NCI-H2081 (cell line): ENCODE measurements around the gene CD163L1.
"Not testable (repeated sequence)": the region's sequence is repeated elsewhere in the genome, so short reads cannot be mapped to it uniquely, and the experiment has no call there.

Experiments used
- DNase-seq, 2 experiments: peaks; one replicate each; lab custom pipeline; 2025; lab: John Stamatoyannopoulos, UW

CD163L1 gene

DNA sequence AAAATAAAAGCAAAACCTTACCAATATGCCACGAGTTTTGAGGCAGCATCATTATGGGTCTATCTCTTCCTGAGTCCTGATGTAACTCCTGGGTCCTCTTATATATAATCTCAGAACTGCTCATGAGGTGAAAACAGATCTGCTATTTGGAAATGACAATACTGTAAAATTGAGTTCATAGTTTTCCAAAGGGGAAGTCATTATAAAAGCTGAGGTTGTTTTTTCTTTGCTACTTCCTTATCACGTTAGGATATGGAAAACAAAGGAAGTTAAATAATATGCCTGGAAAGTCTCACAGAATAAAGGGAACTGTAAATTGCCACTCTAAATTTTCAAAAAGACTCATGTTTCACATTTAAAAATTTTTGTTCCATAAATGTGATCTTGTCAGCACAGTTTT lies at the start of gene CD163L1:
Gene CD163L1 (minus strand): TSS at position 78 of the 400 bp plus-strand sequence. CDS start 26 bp downstream, at position 52.
- DNase-seq, result no peak

DNA sequence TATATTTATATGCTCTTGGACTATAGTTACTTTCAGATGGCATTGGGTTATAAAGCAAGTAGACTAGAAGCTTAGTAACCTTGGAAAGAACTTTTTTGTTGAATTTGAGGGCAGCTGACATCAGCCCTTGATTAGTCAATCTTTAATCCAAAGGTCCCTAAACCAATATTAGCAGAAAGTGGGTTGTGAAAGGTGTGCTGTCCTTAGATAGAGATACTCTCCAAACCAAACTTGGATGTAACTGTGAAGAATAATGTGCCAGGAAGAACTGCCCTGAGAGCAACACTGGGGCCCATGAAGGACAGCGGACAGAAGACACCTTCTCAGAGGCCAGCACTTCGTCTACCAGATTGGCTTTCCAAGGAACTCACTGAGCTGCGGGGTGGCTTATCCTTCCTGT lies 49.1 kb upstream of the CD163L1 start:
- DNase-seq, result no peak

DNA sequence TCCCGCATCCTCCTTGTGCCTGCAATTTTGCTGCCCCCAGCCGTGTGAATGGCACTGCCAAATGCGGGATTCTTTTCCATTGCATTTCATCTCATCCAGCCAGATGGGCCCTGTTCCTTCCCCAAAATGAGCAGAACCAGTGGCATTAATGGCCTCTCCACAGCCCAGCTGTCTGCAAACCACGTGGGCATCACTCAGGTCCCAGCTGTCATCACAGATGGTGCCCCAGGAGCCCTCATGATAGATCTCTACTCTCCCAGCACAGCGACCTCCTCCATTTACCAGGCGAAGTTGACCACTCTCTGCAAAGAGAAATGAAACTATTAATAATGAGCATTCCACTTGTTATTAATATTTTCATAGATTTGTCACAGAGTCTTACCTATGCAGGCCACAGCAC lies 42.6 kb upstream of the CD163L1 start:
- no peak for DNase-seq

DNA sequence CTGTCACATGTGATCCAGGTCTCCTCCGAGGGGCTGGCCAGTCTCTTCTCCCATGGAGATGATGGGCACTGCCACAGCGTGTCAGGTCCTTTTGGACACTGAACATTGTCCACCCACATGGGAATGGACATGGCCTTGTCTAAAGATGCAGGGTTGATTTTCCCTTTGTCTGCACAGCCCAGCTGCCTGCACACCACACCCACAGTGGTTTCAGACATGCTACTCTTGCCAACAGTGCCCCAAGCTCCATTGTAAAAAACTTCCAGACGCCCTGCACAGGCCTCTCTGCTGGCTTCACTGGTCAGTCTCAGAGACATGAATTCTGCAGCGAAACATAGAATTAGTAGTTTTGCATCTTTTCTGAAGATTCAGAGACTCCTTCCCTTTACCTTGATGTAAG lies 41.1 kb upstream of the CD163L1 start:
- DNase-seq, result no peak

DNA sequence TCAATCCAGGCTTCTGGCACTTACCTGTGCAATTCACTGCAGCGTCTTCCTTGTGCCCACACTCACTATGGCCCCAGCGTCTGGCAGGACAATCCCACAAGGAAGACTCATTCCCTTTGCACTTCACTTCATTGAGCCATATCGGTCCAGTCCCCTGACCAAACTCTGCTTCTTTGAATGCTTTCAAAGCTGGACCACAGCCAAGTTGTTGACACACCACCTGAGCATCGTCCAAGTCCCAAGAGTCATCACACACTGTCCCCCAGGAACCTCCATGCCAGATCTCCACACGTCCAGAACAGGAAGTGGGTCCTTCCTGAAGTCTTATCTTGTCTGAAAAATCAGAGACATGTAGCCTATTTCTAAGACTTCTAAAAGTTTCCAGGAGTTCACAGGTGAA lies 39.4 kb upstream of the CD163L1 start:
- DNase-seq, result no peak

DNA sequence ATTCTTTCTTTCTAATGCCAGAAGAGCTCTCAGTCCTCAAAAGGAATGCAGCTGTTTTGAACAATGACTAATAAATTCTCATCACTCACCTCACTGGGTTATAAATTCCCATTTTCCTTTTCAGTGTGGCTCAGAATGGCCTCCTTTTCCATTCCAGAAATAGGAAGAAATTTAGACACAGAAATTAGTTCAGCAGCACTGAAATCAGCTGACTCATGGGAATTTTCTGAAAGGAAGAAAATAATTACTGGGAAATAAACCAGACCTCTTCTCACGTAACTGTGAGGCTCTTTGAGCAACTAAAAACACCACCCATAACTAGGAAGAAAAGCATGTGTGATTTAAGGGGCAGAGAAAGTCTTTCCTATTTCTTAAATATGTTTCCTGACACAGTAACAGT lies 35.8 kb upstream of the CD163L1 start:
- DNase-seq, result no peak

DNA sequence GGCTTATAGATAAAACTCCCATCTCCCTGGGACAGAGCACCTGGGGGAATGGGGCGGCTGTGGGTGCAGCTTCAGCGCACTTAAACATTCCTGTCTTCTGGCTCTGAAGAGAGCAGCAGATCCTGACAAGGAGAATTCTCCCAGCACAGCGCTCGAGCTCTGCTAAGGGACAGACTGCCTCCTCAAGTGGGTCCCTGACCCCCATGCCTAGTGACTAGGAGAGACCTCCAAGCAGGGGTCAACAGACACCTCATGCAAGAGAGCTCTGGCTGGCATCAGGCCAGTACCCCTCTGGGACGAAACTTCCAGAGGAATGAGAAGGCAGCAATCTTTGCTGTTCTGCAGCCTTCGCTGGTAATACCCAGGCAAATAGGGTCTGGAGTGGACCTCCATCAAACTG lies 28.1 kb upstream of the CD163L1 start:
- no peak for DNase-seq

DNA sequence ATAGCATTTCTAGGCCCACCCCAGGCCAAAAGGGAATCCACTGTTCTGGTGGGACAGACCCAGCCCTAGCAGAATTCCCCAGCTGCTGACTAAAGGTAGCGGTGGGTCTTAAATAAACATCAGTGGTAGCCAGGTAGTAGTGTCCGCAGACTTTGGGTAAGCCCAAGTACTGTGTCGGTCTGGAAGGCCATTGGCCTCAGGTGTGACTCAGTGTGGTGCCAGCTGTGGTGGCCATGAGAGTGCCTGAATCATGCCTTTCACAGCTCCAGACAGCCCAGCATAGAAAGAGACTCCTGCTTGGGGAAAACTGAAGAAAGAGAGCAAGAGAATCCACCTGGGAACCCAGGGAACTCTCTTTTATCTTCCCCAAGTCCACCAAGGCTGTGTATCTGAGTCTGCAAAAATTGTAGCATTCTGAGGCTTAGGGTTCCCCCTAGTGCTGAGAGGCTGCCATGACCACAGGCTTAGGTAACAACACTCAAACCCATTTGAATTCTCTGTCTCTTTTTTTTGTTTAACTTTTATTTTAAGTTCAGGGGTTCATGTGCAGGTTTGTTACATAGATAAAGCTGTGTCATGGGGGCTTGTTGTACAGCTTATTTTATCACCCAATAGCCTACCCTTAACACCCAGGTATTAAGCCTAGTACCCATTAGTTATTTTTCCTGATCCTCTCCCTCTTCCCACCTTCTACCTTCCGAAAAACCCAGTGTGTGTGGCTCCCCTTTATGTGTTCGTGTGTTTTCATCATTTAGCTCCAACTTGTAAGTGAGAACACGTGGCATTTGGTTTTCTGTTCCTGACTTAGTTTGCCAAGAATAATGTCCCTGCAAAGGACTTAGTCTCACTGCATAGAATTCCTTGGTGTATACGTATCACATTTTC lies 16.7 kb upstream of the CD163L1 start:
- peak; percentile 18 to 23 for DNase-seq

DNA sequence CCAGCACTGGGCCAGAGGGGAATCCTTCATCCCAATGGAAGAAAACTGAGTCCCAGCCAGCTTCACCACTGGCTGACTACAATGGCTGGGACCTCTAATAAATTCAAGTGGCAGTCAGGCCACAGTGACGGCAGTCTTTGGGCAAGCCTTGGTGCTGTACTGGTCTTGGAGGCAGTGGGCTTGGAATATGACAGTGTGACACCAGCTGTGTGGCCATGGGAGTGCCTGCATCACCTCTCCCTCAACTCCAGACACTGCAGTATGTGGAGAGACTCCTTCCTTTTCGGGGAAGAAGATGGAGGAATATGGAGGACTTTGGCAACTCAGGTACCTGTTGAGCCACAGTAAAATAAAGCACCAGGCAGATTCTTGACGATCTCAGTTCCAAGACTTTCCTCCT lies 16.0 kb upstream of the CD163L1 start:
- DNase-seq, result no peak

DNA sequence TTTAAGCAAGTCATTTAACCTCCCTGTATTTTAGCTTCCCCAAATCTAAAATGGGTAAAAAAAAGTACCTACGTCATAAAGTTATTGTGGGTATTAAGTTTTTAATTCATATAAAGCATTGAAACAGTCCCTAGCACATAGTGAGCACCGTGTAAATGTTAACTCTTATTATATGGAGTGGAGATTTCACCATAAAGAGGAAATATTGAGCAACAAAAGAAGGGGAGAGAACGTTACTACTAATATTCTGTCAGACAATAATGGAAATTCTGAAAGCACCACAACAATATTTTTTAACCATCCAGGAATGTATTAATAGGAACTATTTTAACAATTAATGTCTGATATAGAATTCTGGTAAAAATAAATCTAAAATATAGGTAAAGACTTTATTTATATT lies 7.8 kb upstream of the CD163L1 start:
- no peak for DNase-seq

DNA sequence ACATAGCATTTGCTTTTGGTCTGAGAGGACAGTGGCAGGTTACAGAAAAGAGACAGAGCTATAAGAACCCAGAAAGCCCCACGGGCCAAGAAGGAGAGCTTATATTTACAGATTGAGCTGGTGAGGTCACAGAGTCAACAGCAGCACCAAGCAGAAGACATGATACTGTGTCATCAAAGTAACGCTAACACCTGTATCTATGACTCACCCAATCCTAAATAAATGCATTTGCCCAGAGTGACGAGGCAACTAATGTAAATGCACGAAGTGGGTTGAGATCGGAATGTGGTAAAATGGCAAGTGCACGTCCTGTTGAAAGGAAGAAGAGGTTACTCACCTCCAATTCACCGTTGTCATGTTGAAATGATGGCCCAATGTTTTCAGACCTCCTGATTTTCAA lies 6.7 kb upstream of the CD163L1 start:
- DNase-seq, result no peak

DNA sequence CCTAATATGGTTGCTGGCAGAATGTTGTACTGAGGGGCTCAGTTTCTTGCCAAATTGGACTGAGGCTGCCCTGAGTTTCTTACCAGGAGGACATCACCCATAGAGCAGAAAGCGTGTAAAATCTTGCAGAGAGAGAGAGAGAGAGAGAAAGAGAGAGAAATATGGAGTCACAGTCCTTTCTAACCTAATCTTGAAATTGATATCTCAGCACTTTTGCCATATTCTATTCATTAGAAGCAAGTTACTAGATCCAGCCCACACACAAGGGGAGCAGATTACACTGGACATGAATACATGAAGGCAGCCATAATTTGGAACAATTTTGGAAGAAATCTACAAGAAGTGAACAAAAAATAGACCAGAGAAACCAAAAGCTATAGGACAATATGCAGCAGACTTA lies 4.1 kb upstream of the CD163L1 start:
- no peak for DNase-seq

DNA sequence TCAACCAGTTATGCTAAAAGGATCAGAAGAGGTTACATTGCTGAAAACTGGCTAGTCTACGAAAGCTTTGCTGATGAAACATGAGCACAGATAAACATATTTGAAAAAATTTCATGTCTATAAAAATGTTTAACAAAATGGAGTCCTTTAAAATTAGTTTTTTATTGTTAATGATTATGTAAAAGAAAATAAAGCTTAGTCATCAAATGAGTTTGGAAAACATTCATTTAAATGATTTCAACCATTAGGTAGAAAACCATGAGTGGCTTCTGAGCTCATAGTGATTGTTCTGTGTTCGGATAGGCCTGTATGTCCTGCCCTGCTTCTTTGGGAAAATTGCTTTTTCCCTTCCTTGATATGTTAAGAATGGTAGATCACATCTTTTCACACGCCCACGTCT lies 584 bp upstream of the CD163L1 start:
- no peak for DNase-seq

DNA sequence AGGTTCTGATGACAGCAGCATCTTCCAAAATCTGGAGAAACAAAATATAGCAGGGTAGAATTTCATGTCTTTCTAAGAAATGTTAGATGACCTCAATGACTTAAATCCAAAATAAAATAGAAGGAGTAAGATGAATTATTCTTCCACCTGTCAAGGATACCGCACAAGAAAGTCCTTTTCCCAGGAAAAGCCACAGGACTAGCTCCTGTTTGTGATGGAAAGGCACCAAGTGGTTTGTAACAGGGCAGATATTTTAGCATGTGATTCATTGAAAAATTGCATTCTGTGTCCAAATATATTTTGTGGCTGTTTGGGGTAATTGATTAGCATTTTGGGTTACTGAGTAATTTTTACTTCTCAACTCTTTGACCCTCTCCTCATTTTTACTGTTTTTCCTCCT lies 2.7 kb downstream of the CD163L1 start:
- no peak for DNase-seq

DNA sequence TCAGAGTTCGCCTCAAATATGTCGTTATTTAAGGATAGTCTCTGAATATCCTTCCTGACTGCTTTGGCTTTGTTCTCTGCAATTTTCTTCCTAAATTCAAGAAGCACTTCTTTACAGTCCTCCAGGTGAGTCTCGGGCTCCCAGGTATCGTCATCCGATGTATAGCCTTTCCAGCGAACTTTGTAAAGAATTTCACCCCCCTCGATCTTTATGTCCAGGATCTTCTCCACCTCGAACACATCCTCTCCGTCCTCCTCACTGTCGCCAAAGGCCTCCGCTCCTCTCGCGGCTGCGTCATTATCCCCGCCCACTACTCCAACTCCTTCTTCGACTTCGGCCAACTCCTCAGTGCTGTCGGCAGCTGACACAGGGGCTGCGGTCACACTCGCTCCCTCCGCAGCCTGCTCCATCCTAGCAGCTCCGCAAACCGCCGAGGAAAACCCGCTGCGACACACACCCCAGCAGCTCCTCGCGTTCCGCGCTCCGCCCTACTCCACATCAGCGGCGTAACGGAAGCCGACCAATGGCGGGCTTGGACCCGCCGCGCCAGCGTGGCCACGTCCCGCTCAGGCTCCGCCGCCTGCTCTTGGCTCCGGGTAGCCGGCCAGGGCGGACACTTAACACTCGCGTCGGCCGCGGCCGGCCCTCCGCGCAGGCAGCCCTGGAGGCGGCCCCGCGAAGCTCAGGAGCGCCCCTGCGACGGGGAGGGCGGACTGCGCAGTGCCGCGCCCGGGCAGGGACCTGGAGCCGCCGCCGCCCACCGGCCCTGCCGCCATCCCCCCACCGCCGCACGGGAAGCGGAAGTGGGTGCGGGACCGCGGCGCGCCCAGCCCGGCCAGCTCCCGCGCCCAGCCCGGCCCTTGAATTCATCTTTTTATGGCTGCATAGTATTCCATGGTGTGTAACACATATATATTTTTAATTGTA lies 4.1 kb downstream of the CD163L1 start:
- peak; percentile 54 to 79 for DNase-seq

DNA sequence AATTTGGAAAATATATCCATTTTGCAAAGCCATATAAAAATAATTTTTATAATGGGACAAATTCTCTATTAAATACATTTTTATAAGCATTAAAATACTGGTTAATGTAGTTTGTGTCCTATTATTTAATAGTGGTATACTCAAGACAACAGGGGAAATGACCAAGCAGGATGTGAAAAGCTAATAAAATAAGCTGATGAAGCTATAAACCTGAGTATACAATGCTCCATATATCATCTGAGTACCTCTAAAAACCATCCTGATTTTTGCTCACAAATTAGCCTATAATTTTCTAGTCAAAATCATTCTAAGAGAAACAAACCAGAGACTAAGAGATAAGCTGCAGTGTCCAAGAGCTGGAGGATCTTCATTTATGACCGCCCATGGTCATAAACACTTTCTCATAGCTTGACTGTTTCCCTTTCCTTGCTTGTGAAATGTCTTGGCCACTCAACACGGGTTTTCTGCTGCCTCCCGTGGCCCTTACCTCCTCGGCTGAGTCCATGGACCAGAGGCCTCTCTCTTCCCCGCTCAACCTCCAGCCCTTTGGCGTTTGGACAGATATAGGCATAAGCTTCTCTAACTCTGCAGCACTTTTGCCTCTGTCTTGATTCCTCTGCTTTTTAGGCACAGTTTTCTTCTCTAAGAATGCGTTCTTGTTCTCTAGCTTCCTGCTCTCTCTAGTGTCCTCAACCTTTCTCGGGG lies 5.5 kb downstream of the CD163L1 start:
- DNase-seq, result peak in 1 of 2 experiments; percentile 26

DNA sequence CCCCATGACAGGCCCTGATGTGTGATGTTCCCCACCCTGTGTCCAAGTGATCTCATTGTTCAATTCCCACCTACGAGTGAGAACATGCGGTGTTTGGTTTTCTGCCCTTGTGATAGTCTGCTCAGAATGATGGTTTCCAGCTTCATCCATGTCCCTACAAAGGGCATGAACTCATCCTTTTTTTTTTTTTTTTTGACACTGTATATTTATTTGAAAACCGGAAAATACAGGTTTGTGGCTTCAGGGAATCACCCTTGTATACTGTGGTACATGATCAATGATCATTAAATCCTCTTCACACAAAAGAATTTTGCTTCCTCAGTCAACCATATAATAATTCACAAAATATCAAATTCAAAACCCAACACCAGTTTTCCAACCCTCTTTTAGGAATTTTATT lies 6.5 kb downstream of the CD163L1 start:
- not testable (repeated sequence) for DNase-seq

DNA sequence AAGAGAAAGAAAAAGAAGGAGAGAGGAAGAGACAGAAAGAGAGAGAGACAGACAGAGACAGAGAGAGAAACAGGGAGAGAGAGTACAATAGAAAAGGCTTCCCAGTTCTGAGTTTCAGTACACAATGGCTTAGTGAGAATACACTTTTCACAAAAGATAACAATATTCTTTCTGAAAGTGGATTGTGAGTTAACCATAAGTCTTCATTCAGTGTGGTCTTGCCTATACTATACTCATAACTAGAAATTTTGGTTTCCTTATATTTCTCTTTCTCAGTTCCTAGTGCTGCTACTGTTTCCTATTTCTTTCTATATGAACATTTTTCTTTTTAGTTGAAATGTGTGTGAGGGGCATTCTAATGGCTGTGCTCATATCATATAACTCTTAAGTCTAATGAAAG lies 9.3 kb downstream of the CD163L1 start:
- DNase-seq, result no peak

DNA sequence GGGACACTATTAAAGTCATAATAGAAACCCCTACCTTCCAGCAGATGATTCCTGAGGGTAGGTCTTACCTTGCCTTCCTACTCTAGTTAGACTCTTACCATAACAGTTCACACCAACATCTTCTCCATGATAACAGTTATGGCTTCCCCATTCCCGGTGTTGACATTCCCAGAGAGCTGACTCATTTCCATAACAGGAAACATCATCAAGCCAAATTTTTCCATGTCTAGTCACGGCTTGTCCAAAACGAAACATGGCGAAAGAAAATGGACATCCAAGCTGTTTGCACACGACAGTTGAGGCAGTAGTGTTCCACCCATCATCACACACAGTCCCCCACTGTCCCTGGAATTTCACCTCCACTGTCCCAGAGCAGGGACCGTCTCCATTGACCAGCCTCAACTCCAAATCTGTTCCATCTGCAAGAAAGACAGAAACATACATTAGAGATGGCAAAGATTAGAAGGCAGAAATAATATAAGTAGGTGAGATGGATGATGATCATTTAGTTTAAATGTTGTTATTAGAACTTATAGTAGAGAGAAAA lies 10.6 kb downstream of the CD163L1 start:
- DNase-seq, result no peak

DNA sequence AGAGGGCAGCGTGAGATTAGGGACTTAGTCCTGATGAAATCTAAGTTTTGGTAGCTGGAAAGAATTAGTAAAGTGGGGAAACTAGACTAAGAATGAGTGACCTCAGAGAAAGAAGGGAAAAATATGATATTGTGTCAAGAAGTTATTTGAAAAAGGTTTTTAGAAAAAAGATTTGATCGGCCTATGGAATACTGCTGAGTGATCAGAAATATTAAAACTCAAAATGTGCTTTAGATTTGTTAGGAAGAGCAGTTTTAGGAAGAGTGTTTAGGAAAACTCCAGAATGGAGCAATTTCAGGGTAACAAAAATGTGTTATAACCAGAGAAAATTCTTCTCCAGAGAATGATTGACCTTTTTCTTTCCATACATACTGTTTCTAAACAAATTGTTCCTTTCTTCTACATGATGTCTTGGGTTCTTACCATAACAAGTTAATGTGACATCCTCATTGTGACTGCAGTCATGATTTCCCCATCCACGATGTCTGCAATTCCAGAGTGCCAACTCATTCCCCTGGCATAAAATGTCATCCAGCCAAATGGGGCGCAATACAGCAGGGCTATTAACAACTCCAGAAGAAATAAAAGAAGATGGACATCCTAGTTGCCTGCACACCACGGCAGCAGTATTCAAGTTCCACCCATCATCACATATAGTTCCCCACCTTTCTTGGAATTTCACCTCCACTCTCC lies 11.8 kb downstream of the CD163L1 start:
- no peak for DNase-seq

DNA sequence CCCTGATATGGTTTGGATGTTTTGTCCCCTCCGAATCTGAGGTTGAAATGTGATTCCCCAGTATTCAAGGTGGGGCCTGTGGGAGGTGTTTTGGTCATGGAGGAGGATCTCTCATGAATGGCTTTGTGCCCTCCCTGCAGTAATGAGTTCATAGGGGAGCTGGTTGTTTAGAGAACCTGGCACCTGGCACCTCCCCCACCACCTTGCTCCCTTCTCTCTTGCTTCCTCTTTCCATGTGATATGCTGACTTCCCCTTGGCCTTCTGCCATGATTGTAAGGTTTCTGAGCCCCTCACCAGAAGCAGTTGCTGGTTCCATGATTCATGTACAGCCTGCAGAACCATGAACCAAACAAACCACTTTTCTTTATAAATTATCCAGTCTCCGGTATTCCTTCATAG lies 32.6 kb downstream of the CD163L1 start:
- DNase-seq, result no peak
